ENCODE results near the gene GP2.

Gene GP2

GRCh38 chr16:20353379-20353778 lies 26.1 kb upstream of the GP2 start:
- TF ChIP-seq CTCF (IDR thresholded peaks at IDR 0.05; ENCODE audit: low read length) (no peak), EZH2 (IDR thresholded peaks at IDR 0.05; ENCODE audit: borderline replicate concordance, low read length) (no peak)
- H3K36me3 ChIP-seq (ENCODE audit: insufficient read depth, low read length), result no peaks in the 10 kb centered on the region
- no peaks in the 10 kb centered on the region for H3K9me2 ChIP-seq (ENCODE audit: low read depth, low read length)
- H4K20me1 ChIP-seq (ENCODE audit: insufficient read depth, low read length), result no peaks in the 10 kb centered on the region
- no peak overlapping the region for H3K4me3 ChIP-seq (ENCODE audit: low read depth, low read length, poor library complexity, severe bottlenecking)
- no peaks in the 10 kb centered on the region for H3K4me1 ChIP-seq (ENCODE audit: insufficient read depth, low read length, severe bottlenecking)
- H3K27ac ChIP-seq (ENCODE audit: low read depth, low read length, poor library complexity, severe bottlenecking), result no peak overlapping the region
- no peaks in the 10 kb centered on the region for H3K9me3 ChIP-seq (ENCODE audit: low read length)
- no peaks in the 10 kb centered on the region for H3K27me3 ChIP-seq (ENCODE audit: insufficient read depth, low read length)
- no peak overlapping the region for H3K4me2 ChIP-seq (ENCODE audit: low read length)
- H3K79me2 ChIP-seq (ENCODE audit: insufficient read depth, low read length), result no peaks in the 10 kb centered on the region
- H3F3A ChIP-seq (ENCODE audit: insufficient read depth, low read length), result no peaks in the 10 kb centered on the region
- H3K9ac ChIP-seq (ENCODE audit: low read length), result no peak overlapping the region
- no peak overlapping the region for H2AFZ ChIP-seq (ENCODE audit: low read length)

GRCh38 chr16:20352615-20353014 lies 25.3 kb upstream of the GP2 start, which contains the start of gene UMOD:
TSS of gene UMOD (minus strand) at chr16:20352715. CDS start at chr16:20350737, 1,978 bp downstream.
- Histone ChIP-seq H2AFZ (ENCODE audit: low read length) (no peak within 1 kb of the TSS), H3K4me1 (ENCODE audit: insufficient read depth, low read length, severe bottlenecking) (no peaks in the 10 kb centered on the region), H3K9me3 (ENCODE audit: low read length) (no peaks in the 10 kb centered on the region), H3K27ac (ENCODE audit: low read depth, low read length, poor library complexity, severe bottlenecking) (no peak within 1 kb of the TSS), H3K9ac (ENCODE audit: low read length) (no peak within 1 kb of the TSS), H3K79me2 (ENCODE audit: insufficient read depth, low read length) (no peaks in the 10 kb centered on the region), H3K9me2 (ENCODE audit: low read depth, low read length) (no peaks in the 10 kb centered on the region), H4K20me1 (ENCODE audit: insufficient read depth, low read length) (no peaks in the 10 kb centered on the region), H3K36me3 (ENCODE audit: insufficient read depth, low read length) (no peaks in the 10 kb centered on the region), H3K4me2 (ENCODE audit: low read length) (no peak within 1 kb of the TSS), H3K4me3 (ENCODE audit: low read depth, low read length, poor library complexity, severe bottlenecking) (no peak within 1 kb of the TSS), H3K27me3 (ENCODE audit: insufficient read depth, low read length) (no peaks in the 10 kb centered on the region), H3F3A (ENCODE audit: insufficient read depth, low read length) (no peaks in the 10 kb centered on the region)
- TF ChIP-seq CTCF (IDR thresholded peaks at IDR 0.05; ENCODE audit: low read length) (no peak), EZH2 (IDR thresholded peaks at IDR 0.05; ENCODE audit: borderline replicate concordance, low read length) (no peak)

GRCh38 chr16:20349615-20350014 lies 22.3 kb upstream of the GP2 start:
- Histone ChIP-seq H3K9ac (ENCODE audit: low read length) (no peak overlapping the region), H3K27me3 (ENCODE audit: insufficient read depth, low read length) (no peaks in the 10 kb centered on the region), H3K4me2 (ENCODE audit: low read length) (no peak overlapping the region), H3K79me2 (ENCODE audit: insufficient read depth, low read length) (no peaks in the 10 kb centered on the region), H3K4me3 (ENCODE audit: low read depth, low read length, poor library complexity, severe bottlenecking) (no peak overlapping the region), H3K9me3 (ENCODE audit: low read length) (no peaks in the 10 kb centered on the region), H4K20me1 (ENCODE audit: insufficient read depth, low read length) (no peaks in the 10 kb centered on the region), H3F3A (ENCODE audit: insufficient read depth, low read length) (no peaks in the 10 kb centered on the region), H3K36me3 (ENCODE audit: insufficient read depth, low read length) (no peaks in the 10 kb centered on the region), H3K4me1 (ENCODE audit: insufficient read depth, low read length, severe bottlenecking) (no peaks in the 10 kb centered on the region), H3K27ac (ENCODE audit: low read depth, low read length, poor library complexity, severe bottlenecking) (no peak overlapping the region), H2AFZ (ENCODE audit: low read length) (no peak overlapping the region), H3K9me2 (ENCODE audit: low read depth, low read length) (no peaks in the 10 kb centered on the region)
- TF ChIP-seq EZH2 (IDR thresholded peaks at IDR 0.05; ENCODE audit: borderline replicate concordance, low read length) (no peak), CTCF (IDR thresholded peaks at IDR 0.05; ENCODE audit: low read length) (no peak)

All from OCI-LY1 (cell line).